Psoas muscle (tissue), 8 donors: Measurements from ENCODE around the gene KANK4. TPM values are rescaled to one million over a fixed set of nuclear protein-coding genes. Genes with fewer than 3 reads are reported as not detected.

Experiments used
- ATAC-seq, 4 donors: fragments of 200-7000 bp; cut with Tn5 transposase; one replicate each; pipeline ENCODE4 v1.9.1; 2020; ENCODE audit warnings: moderate library complexity in 3 of 4, mild to moderate bottlenecking in 2 of 4
- DNase-seq, 2 donors: peaks; one replicate each; pipeline ENCODE4 v3.0.0-alpha.2; 2020
- H3K27ac ChIP-seq: fragments of 200-600 bp; one replicate; pipeline ENCODE4 v1.8.0; 2022
- H3K27me3 ChIP-seq, 3 donors: fragments of 200-600 bp in 1 of 3; one replicate each; pipeline versions ENCODE4 v1.6.1 to v1.8.0; 2013 to 2022; ENCODE audit warnings: low read length in 2 of 3, mild to moderate bottlenecking in 2 of 3, moderate library complexity in 1 of 3; ENCODE audit not compliant: insufficient read depth in 3 of 3
- H3K36me3 ChIP-seq, 2 donors: fragments of 200-600 bp in 1 of 2; one replicate each; pipeline versions ENCODE4 v1.6.1 to v1.8.0; 2013 to 2022; ENCODE audit warnings: low read depth in 1 of 2, mild to moderate bottlenecking in 1 of 2, moderate library complexity in 1 of 2; ENCODE audit not compliant: insufficient read depth in 1 of 2
- H3K4me1 ChIP-seq: fragments of 200-600 bp; one replicate; pipeline ENCODE4 v1.8.0; 2022
- H3K4me3 ChIP-seq: fragments of 200-600 bp; one replicate; pipeline ENCODE4 v1.8.0; 2022; ENCODE audit warnings: mild to moderate bottlenecking
- H3K9me3 ChIP-seq: fragments of 200-600 bp; one replicate; pipeline ENCODE4 v1.8.0; 2022
- CTCF ChIP-seq: fragments of 200-600 bp; IDR thresholded peaks from one replicate; pipeline ENCODE4 v1.8.0; 2022; ENCODE audit warnings: antibody characterized with exemption
- WGBS, 3 donors: extraction: QIAGEN DNeasy Blood & Tissue Kit; methylation state at CpG; one replicate each; pipeline versions ENCODE4 v1.1.6 to v1.1.7; 2013; 5-methylcytosine and 5-hydroxymethylcytosine counted together
- intact Hi-C, 2 donors: fragments of 100-400 bp; cut with DNase I; formaldehyde crosslinking; loops; one replicate each; pipeline versions ENCODE4 v1.11.0 to v1.14.2; 2022
- polyA plus RNA-seq, 3 donors: library from polyadenylated mRNA; stranded (reverse); fragments of 200-250 nt; gene quantifications; one replicate each; pipeline ENCODE4 v1.2.3, GENCODE V29; 2013
- total RNA-seq, 4 donors: library from RNA; stranded (reverse); fragmentation: NEBNext Ultra II Directional in 2 of 4; extraction: Animal tissue kit (Norgen Biotek cat#: 25700) in 2 of 4; gene quantifications; one replicate each; pipeline versions ENCODE4 v1.2.1 to v1.2.4, GENCODE V29; 2021 to 2023
- donor health status: healthy with polysubstance abuse.
- donor health status: DM: no; HTN: no; CAD: no; lungs with moderate emphysema.
- donor health status: Bipolar disorder and iron deficiency.
- donor health status: healthy.
- donor health status: DM: yes; HTN: yes; CAD: no.
- donor health status: DM: no; HTN: no; CAD: no.
- donor health status: DM: no; HTN: no; CAD: no.
- donor health status: DM: yes; HTN: yes; CAD: no.

Gene KANK4
- total and polyA plus RNA-seq, 7 donors = 0.09 to 1.1 (median 0.17) TPM; not detected in 3

GRCh38 chr1:62188111-62188510, 131.1 kb downstream of the KANK4 start:
- Histone ChIP-seq H3K9me3 (no peaks in the 10 kb centered on the region), H3K27me3 (peaks cover 0 to 3% (median under 1%) of the 10 kb centered on the region in 3 donors), H3K27ac (no peak overlapping the region), H3K36me3 (no peaks in the 10 kb centered on the region), H3K4me1 (no peaks in the 10 kb centered on the region), H3K4me3 (no peak overlapping the region)
- 94 to 100% (median 95%) methylated on average over 8 of the region's 8 CpGs for WGBS, 3 donors
- ATAC-seq = no peak
- TF ChIP-seq CTCF = no peak
- DNase-seq = no peak
- intact Hi-C loops = no loop called here

- Histone ChIP-seq H3K9me3 (no peaks in the 10 kb centered on the region), H3K4me1 (no peaks in the 10 kb centered on the region), H3K27me3 (peaks cover 0 to 3% (median 0%) of the 10 kb centered on the region in 3 donors), H3K27ac (no peak overlapping the region), H3K4me3 (no peak overlapping the region), H3K36me3 (no peaks in the 10 kb centered on the region)
- no peak for TF ChIP-seq CTCF
- no peak for DNase-seq
- no peak for ATAC-seq
- intact Hi-C loops = no loop called here
- 96 to 98% (median 97%) methylated on average over 5 of the region's 5 CpGs for WGBS, 3 donors
Observed at GRCh38 chr1:62187548-62187947, 131.7 kb downstream of the KANK4 start.

Other genes with a start within 250 kb of the KANK4 start
- under 1 TPM in 1 of 4 donors, not detected in 3; 0.06 TPM for gene L1TD1, start 124.6 kb downstream of the KANK4 start, total RNA-seq
- gene L1TD1, start 124.6 kb downstream of the KANK4 start, polyA plus RNA-seq = under 1 TPM; 0.01 to 0.04 (median 0.04) TPM
- gene USP1, start 117.6 kb upstream of the KANK4 start, total RNA-seq = 10 to 100 TPM; 12.1 to 19.3 (median 15.1) TPM
- gene USP1, start 117.6 kb upstream of the KANK4 start, polyA plus RNA-seq = 10 to 100 TPM in 1 of 3 donors, 1 to 10 TPM in 2; 8.4 to 19.3 (median 9.2) TPM